NCI-H82 (cell line): ENCODE data around the gene CTTNBP2NL.
"Not testable (repeated sequence)": the region's sequence is repeated elsewhere in the genome, so short reads cannot be mapped to it uniquely, and the experiment has no call there.

Source experiments
- DNase-seq: peaks from one replicate; lab custom pipeline; 2025; lab: John Stamatoyannopoulos, UW

Gene CTTNBP2NL

DNA sequence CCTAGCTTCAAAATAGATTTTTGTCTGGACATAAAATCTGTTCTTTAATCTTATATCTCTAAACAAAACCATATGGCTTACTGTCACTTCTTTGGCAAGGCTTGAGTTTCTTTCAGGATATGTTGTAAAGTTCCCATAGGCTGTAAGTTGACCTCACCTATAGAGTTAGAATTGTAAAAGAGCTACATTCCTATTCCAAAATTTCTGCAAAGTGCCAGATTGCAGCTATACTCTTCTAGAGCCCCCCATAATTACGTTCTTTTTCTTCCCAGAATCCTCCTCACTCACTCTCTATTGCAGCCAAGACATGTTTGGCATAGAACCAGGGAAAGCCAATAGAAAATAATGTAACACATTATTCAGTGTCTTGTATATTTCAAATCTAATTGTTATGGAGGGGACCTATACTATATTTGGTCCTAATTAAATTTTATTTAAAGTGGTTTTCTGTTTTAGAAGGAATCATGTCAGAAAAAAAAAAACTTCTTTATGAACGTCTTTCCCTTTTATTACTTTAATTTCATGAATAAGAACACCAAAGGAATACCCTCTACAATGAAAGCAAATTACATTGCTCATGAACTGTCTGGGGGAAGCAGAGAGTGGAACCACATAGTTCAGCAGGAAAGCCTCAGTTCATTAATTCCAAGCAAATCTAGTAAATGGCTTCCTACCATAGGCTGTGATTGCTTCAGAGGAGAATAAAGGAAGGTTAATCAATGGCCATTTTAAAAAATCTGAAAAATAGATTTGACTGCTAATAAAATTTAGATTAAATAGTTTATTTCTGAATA, 22.3 kb downstream of the CTTNBP2NL start:
- no peak for DNase-seq

GRCh38 chr1:112423207-112423606, 27.2 kb downstream of the CTTNBP2NL start:
- no peak for DNase-seq

GRCh38 chr1:112423666-112424065, 27.7 kb downstream of the CTTNBP2NL start:
- DNase-seq, result peak; percentile 4

- DNase-seq, result no peak
These were observed 33.7 kb downstream of the CTTNBP2NL start for GRCh38 chr1:112429749-112430148.

DNA sequence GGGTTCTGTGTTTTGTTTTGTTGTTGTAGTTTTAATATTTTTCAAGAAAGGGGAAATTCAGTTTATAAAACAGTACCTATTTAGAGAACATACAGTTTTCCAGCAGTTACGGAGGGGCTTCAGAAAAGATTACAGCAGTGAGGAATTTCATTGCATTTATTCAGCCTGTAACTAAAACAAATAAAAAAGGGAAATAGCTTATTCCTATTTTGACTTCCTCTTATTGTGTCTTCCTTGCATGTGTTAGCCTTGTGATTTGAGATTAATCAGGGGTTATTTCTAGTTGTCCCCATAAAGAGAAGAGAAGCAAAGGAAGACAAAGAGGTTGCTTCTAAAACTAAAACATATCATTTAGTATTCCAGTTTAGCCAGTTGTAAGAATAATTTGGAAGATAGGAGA, 35.0 kb downstream of the CTTNBP2NL start:
- DNase-seq, result no peak

- no peak for DNase-seq
These were observed 39.4 kb downstream of the CTTNBP2NL start for GRCh38 chr1:112435448-112435847.

DNA sequence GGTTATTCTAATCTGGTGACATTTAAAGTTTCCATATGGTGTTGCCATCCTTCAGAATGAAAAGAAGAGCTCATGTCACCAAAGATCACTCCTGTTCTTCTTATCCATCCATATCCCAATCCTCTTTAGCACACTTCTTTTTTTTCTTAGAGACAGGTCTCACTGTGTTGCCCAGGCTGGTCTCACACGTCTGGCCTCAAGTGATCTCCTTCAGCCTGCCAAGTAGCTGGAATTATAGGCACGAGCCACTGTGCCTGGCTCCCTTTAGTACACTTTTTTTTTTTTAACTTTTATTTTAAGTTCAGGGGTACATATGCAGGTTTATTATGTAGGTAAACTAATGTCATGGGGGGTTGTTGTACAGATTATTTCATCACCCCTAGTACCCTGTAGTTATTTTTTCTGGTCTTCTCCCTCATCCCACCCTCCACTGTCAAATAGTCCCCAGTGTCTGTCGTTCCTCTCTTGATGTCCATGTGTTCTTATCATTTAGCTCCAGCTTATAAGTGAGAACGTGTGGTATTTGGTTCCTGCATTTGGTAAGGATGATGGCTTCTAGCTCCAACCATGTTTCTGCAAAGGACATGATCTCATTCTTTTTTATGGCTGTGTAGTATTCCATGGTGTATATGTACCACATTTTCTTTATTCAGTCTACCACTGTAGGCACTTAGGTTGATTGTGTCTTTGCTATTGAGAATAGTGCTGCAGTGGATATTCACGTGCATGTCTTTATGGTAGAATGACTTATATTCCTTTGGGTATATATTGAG, 40.6 kb downstream of the CTTNBP2NL start:
- peak; percentile 47 for DNase-seq

DNA sequence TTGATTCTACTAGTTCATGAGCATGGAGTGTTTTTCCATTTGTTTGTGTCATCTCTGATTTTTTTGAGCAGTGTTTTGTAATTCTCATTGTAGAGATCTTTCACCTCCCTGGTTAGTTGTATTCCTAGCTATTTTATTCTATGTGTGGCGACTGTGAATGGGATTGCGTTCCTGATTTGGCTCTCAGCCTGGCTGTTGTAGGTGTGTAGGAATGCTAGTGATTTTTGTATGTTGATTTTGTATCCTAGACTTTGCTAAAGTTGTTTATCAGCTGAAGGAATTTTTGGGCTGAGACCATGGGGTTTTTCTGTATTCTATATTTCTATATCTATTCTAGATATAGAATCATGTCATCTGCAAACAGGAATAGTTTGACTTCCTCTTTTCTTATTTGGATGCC, 42.1 kb downstream of the CTTNBP2NL start:
- not testable (repeated sequence) for DNase-seq

DNA sequence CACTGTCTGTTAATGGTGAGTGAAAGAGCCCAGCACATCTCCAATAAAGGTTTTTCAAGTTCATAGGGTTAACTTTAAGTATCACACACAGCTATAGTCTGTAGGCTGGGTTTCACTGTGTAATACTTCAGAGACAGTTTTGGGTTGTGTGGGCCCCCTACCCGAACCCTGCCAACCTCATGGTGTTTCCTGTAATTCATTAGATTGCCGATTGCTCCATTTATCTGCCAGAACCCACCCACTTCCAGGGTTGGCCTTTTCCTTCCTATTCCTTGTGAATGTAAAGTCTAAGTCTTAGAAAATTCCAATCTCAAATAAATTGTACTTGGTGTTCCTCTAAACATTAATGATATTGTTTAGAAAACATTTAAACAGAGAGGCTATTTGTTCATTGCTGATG, 43.6 kb downstream of the CTTNBP2NL start:
- DNase-seq, result no peak

DNA sequence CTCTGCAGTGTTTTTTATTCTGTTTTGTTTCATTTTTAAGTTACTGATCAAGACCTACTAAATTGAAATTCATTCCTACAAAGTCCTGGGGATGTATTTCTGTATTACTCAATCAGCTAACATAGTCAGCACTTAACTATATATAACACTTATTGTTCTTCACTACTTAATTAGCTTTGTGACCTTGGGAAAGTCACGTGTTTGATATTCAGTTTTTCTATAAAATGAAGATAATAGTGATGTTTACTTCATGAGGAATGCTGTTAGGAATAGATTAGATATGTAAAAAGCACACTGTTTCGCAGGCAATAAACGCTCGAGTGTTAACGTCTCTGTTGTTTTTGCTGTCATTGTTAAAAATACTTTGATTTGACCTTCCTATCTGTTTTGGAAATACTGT, 44.6 kb downstream of the CTTNBP2NL start:
- DNase-seq, result no peak

GRCh38 chr1:112444269-112444668, 48.3 kb downstream of the CTTNBP2NL start:
- peak; percentile 48 for DNase-seq

DNA sequence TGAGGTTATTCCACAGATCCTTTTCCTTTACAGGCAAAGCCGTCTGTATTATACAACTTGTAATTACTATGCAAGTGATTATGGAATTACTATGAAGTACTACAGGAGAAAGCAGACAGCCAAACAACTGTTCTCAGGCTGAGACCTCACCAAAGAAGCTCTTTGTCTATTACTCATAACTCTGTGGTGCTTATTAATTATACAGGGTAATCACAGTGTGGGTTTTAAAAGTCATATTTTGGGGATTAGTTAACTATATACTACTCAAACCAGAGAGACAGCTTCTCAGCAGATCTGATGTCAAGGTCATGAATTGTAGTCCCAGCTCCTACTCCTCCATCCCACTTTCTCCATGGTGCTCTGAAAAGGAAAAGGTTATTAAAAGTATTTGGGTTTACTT, 49.6 kb downstream of the CTTNBP2NL start:
- DNase-seq, result no peak

- DNase-seq, result no peak
These were observed 50.4 kb downstream of the CTTNBP2NL start for GRCh38 chr1:112446411-112446810.

- no peak for DNase-seq
These were observed 53.1 kb downstream of the CTTNBP2NL start for GRCh38 chr1:112448904-112449629.

GRCh38 chr1:112449630-112449983, 53.6 kb downstream of the CTTNBP2NL start:
- DNase-seq, result no peak

DNA sequence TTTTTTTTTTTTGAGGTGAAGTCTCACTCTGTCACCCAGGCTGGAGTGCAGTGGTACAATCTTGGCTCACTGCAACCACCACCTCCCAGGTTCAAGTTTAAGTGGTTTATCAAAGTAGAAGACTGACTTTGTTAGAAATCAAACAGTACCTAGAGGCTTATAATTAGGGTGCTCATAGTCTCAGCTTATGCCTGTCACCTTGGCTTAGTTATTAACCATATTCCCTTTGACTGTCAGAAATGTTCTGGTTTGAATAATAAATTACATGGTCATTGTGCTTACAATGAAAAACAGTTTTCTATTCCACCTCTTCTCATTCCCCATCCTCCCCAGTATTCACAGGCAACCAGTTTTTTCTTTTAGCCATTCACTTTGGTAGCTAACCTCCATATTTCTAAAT, 54.8 kb downstream of the CTTNBP2NL start:
- no peak for DNase-seq

GRCh38 chr1:112451301-112451700, 55.3 kb downstream of the CTTNBP2NL start:
- peak; percentile 38 for DNase-seq

- DNase-seq, result no peak
These were observed 57.9 kb downstream of the CTTNBP2NL start for GRCh38 chr1:112453876-112454275.

DNA sequence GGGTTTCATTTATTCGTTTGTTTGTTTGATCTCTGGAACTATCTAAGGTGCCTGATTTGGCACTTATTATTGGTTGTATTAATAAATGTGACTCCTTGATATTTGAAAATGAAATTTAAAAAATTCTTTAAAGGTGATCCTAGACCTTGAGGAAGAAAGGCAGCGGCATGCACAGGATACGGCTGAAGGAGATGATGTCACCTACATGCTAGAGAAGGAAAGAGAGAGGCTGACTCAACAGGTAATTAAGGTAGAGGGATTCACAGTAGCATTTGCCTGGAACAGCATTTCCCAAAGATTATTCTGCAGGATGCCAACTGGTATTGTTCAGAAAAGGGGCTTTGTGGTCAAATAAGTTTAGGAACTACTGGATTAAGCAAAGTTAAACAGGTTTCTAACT, 58.3 kb downstream of the CTTNBP2NL start:
- DNase-seq, result no peak

DNA sequence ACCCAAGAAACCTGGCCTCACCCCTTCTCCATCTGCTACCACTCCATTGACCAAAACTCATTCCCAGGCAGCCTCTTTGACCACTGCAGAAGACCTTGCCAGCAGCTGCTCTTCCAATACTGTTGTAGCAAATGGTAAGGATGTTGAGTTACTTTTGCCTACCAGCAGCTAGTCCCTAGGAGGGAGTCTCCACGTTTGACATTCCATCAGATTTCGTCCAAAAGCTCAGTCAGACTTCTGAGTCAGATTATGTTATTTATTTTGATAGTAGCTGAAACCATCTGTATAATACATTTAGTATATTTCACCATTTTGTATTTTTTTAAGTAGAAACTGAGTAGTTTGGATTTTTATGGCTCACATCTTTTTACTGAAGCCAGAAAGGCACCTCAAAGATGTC, 61.2 kb downstream of the CTTNBP2NL start:
- no peak for DNase-seq

DNA sequence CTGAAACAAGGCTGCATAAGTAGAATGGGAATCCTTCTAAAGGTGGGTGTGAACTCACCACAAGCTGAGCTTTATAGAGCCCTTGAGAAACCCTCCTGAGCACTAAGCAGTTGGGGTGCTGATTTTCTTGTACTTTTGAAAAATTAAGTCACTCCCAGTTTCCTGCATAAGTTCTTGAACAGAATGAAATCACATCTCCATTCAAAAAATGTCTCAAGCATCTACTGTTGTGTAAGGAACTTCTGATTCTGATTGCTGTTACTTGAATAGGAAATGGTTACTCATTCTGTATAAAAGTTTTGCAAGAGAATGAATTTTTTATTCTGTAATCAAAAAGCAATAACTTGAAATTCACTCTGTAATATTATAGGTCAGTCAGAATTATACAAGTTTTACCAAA, 61.9 kb downstream of the CTTNBP2NL start:
- no peak for DNase-seq

DNA sequence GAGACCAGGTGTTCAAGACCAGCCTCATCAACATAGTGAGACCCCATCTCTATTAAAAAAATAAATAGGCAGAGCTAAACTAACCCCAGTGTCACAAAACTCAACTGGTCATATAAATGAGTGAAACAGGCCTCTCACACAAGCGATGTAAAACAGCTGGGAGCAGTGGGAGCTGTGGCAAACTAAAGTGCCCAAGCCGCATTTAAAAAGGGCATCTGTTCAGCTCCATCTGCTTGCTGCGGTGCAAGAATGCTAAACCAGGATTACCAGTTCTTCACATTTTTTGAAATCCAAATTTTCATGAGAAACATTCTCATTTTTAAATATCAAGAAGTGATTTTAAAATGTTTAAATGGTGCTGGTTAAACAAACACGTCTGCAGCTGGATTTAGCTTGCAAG, 62.7 kb downstream of the CTTNBP2NL start:
- DNase-seq, result no peak

DNA sequence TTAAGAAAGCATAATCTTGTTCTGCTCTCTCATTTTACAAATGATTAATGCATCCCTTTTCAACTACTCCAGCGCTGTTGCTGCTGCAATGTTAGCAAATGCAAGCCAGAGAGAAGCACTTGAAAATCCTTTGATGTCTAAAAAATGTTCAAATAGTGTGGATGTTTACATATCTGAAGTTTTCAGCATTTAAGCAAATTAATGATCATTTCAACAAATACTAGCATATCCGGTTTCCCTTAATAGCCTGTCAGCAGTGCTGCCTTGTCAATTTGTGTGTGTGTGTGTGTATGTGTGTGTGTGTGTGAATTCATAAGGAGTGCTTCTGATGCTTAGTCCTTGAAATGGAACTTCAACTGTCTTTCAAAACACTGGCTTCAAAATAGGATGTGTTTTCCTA, 64.6 kb downstream of the CTTNBP2NL start:
- no peak for DNase-seq
